DMS 273 (cell line): ENCODE data around the gene CLASRP.
"Not testable (repeated sequence)": the region's sequence is repeated elsewhere in the genome, so short reads cannot be mapped to it uniquely, and the experiment has no call there.

Experiments used
- DNase-seq: peaks from one replicate; lab custom pipeline; 2025; ENCODE audit not compliant: unreplicated experiment; lab: John Stamatoyannopoulos, UW

CLASRP gene

GRCh38 chr19:45100201-45100600 is 61.4 kb downstream of the CLASRP start:
- no peak for DNase-seq

GRCh38 chr19:45100846-45101252 is 62.0 kb downstream of the CLASRP start:
- no peak for DNase-seq

DNA sequence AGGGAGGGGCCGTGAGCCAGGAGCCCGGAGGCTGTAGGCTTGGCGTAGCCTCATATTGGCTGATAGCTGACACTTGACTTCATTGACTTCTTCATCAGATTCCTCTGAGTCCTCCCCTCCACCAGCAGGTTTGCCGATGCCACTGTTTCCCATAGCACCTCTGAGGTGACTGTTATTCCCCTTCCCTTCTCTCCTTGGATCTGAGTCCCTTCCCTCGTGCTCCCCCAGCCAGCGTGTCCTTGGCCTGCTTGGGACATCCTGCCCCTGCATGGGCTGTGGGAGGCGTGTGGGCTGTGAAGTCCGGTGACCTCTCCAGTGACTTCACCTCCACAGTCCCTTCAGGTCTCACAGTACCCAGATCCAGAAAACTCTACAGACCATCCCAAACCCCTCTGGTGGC is 63.0 kb downstream of the CLASRP start:
- no peak for DNase-seq

GRCh38 chr19:45102481-45102880 is 63.6 kb downstream of the CLASRP start:
- DNase-seq, result no peak

DNA sequence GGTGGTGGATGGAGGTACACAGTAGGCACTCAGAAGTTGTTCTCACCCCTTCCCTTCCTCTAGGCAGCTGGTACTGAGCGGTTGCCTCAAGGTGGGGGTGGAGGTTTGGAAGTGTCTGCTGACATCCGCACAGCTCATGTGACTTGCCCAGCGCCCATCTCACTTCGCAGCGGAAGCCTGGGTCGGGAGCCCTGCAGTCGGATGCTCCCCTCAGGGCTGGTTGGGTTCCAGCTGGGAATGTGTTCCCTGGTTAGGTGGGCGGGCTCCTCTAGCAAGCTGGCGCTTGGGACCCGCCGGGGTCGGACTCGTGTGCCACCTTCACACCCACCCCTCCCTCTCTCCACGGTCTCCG is 64.3 kb downstream of the CLASRP start:
- DNase-seq, result no peak

DNA sequence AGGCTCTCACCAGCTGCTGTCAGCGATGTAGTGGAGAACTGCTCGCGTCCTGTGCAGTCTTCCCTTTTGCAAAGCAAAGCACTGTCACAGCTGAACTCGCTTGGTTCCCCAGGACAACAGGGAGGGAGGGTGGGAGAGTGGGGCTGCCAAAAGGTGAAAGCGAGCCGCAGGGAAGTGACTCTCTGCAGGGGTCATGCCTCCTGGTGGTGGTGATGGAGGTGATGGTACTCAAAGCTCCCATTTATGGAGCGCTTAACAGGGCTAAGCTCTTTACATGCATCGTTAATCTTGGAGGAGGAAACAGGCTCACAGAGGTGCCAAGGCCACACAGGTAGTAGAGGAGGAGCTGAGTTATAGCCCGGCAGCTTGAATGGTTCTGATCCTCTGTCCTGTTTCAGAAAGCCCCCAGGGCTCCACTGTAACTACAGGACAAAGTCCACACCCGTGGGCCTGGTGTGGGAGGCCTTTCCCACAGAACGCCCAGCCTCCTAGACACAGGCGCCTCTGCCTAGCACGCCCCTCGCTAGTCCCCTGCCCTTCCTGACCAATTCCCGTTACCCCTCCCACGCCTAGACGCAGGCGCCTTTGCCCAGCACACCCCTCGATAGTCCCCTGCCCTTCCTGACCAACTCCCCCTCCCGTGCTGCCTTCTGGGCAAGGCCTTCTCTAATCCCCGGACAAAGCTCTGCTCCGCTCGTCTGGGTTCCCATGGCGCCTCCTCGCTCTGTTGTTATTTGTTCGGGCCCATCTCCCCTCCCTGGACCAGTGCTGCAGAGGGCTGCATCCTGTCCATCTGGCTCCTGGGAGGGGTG is 64.9 kb downstream of the CLASRP start:
- peak; percentile 48 for DNase-seq

GRCh38 chr19:45104658-45105349 is 66.0 kb downstream of the CLASRP start:
- no peak for DNase-seq

GRCh38 chr19:45106363-45106762 is 67.5 kb downstream of the CLASRP start:
- DNase-seq, result not testable (repeated sequence)

DNA sequence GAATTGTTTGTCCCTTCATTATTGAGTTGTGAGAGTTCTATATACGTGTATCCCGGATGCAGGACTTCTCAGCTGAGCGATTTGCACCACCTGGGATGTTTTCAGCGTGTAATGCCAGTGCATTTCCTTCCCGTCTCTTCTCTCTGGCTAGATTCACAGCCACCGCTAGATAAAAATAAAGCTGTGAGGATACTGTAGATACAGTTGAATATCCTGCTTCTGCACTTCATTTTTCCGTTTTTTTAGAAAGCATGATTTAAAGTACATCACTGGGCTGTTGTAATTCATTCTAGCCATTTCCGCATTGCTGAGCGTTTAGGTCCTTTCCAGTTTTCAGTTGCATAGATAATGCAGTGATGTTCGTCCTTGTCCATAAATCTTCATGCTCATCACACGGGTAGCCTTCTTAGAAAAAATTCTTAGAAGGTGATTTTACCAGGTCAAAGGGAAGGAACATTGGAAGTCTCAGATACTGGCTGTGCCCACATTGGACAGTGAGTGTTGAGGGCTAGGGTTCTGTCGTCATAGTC is 68.8 kb downstream of the CLASRP start:
- no peak for DNase-seq

GRCh38 chr19:45110851-45111266 is 72.0 kb downstream of the CLASRP start:
- no peak for DNase-seq

DNA sequence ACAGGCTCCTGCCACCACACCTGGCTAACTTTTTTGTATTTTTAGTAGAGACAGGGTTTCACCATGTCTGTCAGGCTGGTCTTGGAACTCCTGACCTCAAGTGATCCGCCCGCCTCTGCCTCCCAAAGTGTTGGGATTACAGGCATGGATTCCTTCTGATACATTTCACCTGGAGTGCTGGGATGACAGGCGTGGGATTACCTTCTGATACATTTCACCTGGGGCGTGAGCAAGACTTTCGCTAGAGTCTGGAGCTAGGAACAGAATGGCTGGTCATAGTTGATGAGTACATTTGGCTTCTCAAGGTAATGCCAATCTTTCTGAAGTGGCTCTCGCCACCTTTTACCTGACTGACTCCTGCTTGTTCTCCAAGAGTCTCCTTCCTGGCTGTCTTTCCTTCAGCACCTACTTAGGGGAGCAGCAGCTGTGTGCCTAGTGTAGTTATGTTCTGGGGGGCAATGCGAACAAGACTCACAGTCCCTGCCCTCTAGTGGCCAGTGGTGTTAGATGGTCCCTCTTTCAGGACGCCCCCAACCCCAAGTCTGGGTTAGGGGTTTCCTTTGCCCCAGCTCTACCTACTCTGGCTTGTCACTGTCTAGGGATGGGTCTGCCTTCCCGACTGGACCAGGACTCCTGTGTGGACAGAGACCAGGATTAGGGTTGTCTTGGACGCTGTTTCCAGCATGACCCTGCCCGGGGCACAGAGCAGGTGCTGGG is 73.4 kb downstream of the CLASRP start:
- no peak for DNase-seq

GRCh38 chr19:45113628-45114027 is 74.8 kb downstream of the CLASRP start:
- no peak for DNase-seq

DNA sequence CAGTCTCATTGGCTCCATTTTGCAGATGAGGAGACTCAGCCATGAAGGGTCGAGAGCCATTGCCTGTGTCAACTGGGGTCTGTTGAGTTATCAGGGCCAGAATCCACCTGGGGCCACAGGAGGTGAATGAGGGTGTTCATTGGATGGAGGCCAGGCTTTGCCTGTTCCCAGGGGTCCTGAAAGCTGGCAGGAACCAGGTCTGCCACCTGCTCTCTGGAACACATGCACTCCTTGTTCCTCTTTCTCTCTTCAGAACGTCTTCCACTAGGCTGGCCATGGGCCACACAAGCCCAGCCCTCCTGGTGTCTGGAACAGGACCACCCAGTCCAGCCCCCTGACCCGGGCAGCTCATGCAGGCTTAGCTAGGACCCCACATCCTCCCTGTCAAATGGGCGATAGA is 75.3 kb downstream of the CLASRP start:
- peak; percentile 27 for DNase-seq

DNA sequence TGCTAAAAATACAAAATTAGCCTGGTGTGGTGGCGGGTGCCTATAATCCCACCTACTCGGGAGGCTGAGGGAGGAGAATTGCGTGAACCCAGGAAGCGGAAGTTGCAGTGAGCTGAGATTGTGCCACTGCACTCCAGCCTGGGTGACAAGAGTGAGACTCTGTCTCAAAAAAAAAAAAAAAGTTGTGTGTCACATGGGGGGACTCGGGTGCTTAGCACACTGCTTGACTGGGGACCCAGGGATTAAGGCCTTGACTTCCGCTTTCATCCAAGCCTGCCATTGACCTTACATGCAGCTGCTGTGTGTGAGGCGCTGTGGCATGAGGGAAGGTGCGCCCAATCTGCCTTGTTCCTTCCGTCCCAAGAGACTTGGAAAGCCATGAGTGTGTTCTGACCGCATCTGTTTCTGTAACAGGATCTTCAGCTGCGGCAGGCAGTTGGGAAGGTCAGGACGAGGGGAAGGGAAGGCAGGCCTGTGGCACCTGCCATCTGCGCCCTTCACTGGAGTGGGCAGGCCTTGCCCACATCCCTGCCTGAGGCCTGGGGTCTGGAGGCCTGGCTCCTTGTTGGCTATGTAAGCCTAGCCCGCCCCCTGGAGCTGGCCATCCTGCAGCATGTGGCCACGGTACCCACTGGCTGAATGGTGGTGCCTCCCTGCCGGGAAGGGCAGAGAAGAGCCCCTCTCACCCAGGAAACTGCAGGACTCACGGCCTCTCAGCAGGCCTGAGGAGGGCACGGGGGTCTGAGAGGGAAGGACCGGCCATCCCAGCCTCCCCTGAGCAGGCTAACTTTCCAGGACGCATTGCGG is 77.2 kb downstream of the CLASRP start:
- peak; percentile 97 for DNase-seq

GRCh38 chr19:45117167-45117594 is 78.3 kb downstream of the CLASRP start:
- peak; percentile 68 for DNase-seq

DNA sequence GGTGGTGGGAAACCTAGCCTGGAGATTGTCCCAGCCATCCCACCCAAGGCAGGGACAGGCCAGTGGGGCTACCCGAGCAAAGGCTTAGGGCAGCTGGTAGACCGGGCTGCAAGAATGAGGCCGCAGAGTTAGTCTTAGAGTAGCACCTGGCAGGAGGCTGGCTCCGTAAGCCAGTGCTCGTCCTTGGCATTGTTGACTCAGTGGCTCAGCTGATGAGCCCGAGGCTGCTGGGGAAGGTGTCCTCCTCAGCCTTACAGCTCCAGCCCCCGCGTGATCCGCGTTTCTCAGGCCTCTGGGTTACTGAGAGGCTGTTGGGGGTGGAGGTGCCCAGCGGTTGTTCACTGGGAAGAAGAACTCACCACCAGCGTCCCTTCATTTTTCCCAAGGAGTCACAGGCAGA is 78.8 kb downstream of the CLASRP start:
- DNase-seq, result peak; percentile 40

DNA sequence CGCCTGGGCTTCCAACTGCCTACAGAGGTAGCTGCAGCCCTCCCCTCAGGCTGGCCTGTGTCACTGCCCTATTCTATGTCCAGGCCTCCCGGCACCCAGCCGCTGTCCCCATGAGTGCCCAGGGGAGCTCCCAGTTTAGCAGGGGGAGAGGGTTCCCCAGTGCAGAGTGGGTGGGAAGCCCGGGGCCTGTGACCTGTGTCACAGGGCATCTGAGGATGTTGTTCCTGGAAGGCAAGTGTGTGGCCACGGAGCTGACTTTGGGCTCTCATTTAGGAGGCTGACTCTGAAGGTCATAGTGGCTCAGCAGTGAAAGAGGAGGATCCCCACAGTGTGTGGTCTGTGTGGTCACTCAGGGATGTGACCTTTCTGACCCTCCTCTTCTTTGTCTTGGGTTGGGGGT is 79.3 kb downstream of the CLASRP start:
- DNase-seq, result no peak

- DNase-seq, result peak; percentile 79
Observed at GRCh38 chr19:45118591-45119355, 79.9 kb downstream of the CLASRP start.

- DNase-seq, result no peak
Observed at GRCh38 chr19:45119582-45119981, 80.7 kb downstream of the CLASRP start.
